GM23338 (cell line): ENCODE results near the gene SLC6A19.

Experiments
- CREB1 ChIP-seq: fragments of 250-450 bp; sonication (Bioruptor Pico); IDR thresholded peaks from 2 replicates; pipeline ENCODE4 v1.5.0; 2020; ENCODE audit warnings: low read depth, mild to moderate bottlenecking, moderate library complexity
- CTCF ChIP-seq, 2 experiments: fragments of 200-600 bp in 1 of 2; sonication (generic) in 1 of 2; conservative IDR thresholded peaks; 2 replicates each; pipeline versions ENCODE4 v1.5.1 to v1.6.1; 2016 to 2017; ENCODE audit warnings: antibody characterized with exemption in 2 of 2, low read depth in 2 of 2, mild to moderate bottlenecking in 2 of 2, moderate library complexity in 1 of 2
- ETS1 ChIP-seq: IDR thresholded peaks from 2 replicates; pipeline ENCODE4 v1.6.1; 2016; ENCODE audit warnings: antibody characterized with exemption
- EZH2 ChIP-seq: fragments of 200-600 bp; sonication (generic); IDR thresholded peaks from one replicate; pipeline ENCODE4 v1.8.0; 2017; ENCODE audit warnings: antibody characterized with exemption, mild to moderate bottlenecking, low read depth; ENCODE audit not compliant: unreplicated experiment
- EZH2phosphoT487 ChIP-seq: fragments of 200-600 bp; sonication (generic); IDR thresholded peaks from one replicate; pipeline ENCODE4 v1.8.1; 2018; ENCODE audit warnings: antibody characterized with exemption; ENCODE audit not compliant: unreplicated experiment
- JUNB ChIP-seq: IDR thresholded peaks from one replicate; pipeline ENCODE4 v1.6.1; 2016; ENCODE audit warnings: antibody characterized with exemption; ENCODE audit not compliant: unreplicated experiment
- POLR2AphosphoS5 ChIP-seq: IDR thresholded peaks from 2 replicates; pipeline ENCODE4 v1.6.1; 2016; ENCODE audit warnings: antibody characterized with exemption, low read depth
- REST ChIP-seq: IDR thresholded peaks from one replicate; pipeline ENCODE4 v1.6.1; 2018; ENCODE audit warnings: antibody characterized with exemption; ENCODE audit not compliant: unreplicated experiment
- STAT1 ChIP-seq: IDR thresholded peaks from one replicate; pipeline ENCODE4 v1.6.1; 2016; ENCODE audit warnings: antibody characterized with exemption; ENCODE audit not compliant: unreplicated experiment

- TF ChIP-seq POLR2AphosphoS5 (no peak), ETS1 (no peak), CTCF (conservative IDR thresholded peaks at IDR 0.05; ENCODE audit: low read depth in 2 of 2) (no peak), REST (no peak), EZH2 (no peak), STAT1 (no peak), EZH2phosphoT487 (no peak), CREB1 (CRISPR knock-in tag) (no peak), JUNB (no peak)
Measured at GRCh38 chr5:1169211-1170115, 31.9 kb upstream of the SLC6A19 start.
